Suprapubic skin (tissue), 3 donors: ENCODE data around the gene TEKT5.

ENCODE experiments used
- CTCF ChIP-seq, 2 donors: fragments of 200-600 bp in 1 of 2; fragments of 450-650 bp in 1 of 2; sonication (generic) in 1 of 2; IDR thresholded peaks; one replicate each; pipeline ENCODE4 v1.5.1; 2016 to 2019; ENCODE audit warnings: antibody characterized with exemption in 2 of 2, mild to moderate bottlenecking in 1 of 2, moderate library complexity in 1 of 2
- POLR2A ChIP-seq, 2 donors: fragments of 450-650 bp; IDR thresholded peaks; one replicate each; pipeline ENCODE4 v1.6.1; 2017; ENCODE audit warnings: antibody characterized with exemption in 2 of 2, mild to moderate bottlenecking in 2 of 2, moderate library complexity in 2 of 2

DNA sequence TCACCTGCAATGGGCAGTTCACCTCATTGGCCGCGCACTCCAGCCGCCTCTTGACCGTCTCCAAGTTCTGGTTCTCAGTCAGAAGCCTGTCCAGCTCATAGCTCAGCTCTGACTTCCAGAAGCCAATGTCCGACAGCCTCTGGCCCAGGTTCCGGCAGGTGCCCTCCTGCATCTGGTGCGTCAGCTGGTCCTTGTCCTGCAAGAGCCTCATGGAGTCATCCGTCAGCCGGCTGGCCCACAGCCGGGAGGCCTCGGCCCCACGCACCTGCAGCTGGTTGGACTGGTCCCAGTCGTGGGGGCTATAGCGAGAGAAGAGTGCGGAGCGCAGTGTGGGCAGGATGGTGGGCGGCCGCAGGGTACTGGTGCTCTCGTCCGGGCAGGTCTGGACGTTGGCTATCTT is 424 bp downstream of the TEKT5 start:
- TF ChIP-seq CTCF (IDR thresholded peaks at IDR 0.05) (no peak), POLR2A (IDR thresholded peaks at IDR 0.05) (no peak)
